Measurements from ENCODE around the gene COL15A1. TPM values are rescaled to one million over a fixed set of nuclear protein-coding genes. Genes with fewer than 3 reads are reported as not detected.

Gene COL15A1
- total and polyA plus RNA-seq, 2 of the 13 experiments (the other 11 are each of a cell fraction or from before 2014, with no cell fraction given): not detected

- peaks cover 0 to 10% of the 10 kb centered on the region in 2 experiments; a peak in 1 of 5 replicates for H3K27me3 ChIP-seq (ENCODE audit: control insufficient read depth in 1 of 2, insufficient read depth in 2 of 2, low read length in 2 of 2)
- TF ChIP-seq ATF7-NPFF (CRISPR knock-in tag; IDR thresholded peaks at IDR 0.05; ENCODE audit: low read depth) (no peak), ZNF460 (CRISPR knock-in tag; IDR thresholded peaks at IDR 0.05; ENCODE audit: borderline replicate concordance) (no peak), ZNF224 (CRISPR knock-in tag; IDR thresholded peaks at IDR 0.05) (no peak), ZNF546 (CRISPR knock-in tag; conservative IDR thresholded peaks at IDR 0.05) (no peak), ZSCAN22 (CRISPR knock-in tag; IDR thresholded peaks at IDR 0.05) (no peak), CEBPG (CRISPR knock-in tag; IDR thresholded peaks at IDR 0.05) (no peak), ZNF790 (CRISPR knock-in tag; IDR thresholded peaks at IDR 0.05; ENCODE audit: borderline replicate concordance) (no peak), DNMT3B (CRISPR knock-in tag; conservative IDR thresholded peaks at IDR 0.05) (no peak), SPEN (CRISPR knock-in tag; IDR thresholded peaks at IDR 0.05; ENCODE audit: low read depth) (no peak), ZNF616 (CRISPR knock-in tag; IDR thresholded peaks at IDR 0.05; ENCODE audit: low read depth) (no peak), MED8 (CRISPR knock-in tag; IDR thresholded peaks at IDR 0.05; ENCODE audit: insufficient replicate concordance) (no peak), ZBTB42 (CRISPR knock-in tag; IDR thresholded peaks at IDR 0.05) (no peak), CCDC6 (CRISPR knock-in tag; IDR thresholded peaks at IDR 0.05) (no peak), EP300 (IDR thresholded peaks at IDR 0.05; ENCODE audit: low read depth in 2 of 2, low read length in 2 of 2) (no peak), EP300 (CRISPR knock-in tag; IDR thresholded peaks at IDR 0.05; ENCODE audit: borderline replicate concordance) (no peak), ZEB1 (IDR thresholded peaks at IDR 0.05; ENCODE audit: insufficient replicate concordance, low read depth) (no peak), PBX3 (CRISPR knock-in tag; IDR thresholded peaks at IDR 0.05; ENCODE audit: borderline replicate concordance) (no peak), ZFX (CRISPR knock-in tag; IDR thresholded peaks at IDR 0.05; ENCODE audit: low read depth) (no peak), RFXAP (CRISPR knock-in tag; IDR thresholded peaks at IDR 0.05; ENCODE audit: borderline replicate concordance) (no peak)
- H4K20me1 ChIP-seq (ENCODE audit: insufficient read depth, low read length): no peaks in the 10 kb centered on the region
- H2AFZ ChIP-seq (ENCODE audit: low read length): no peak overlapping the region
- intact Hi-C loops (cut with micrococcal nuclease; ENCODE audit: unreplicated experiment): no loop called here
- FAIRE-seq (no peak), ATAC-seq (no peak), DNase-seq (ENCODE audit: low spot score) (no peak)
- no peak overlapping the region for H3K4me3 ChIP-seq (replicated peaks in 1 of 3; ENCODE audit: insufficient read depth in 1 of 3, low read depth in 2 of 3, low read length in 3 of 3)
- in situ Hi-C loops (cut with HindIII; ENCODE audit: extremely low pct_ligation_motif_present, low pct_unique_long_range_greater_than_20kb): no loop called here
- ChIA-PET CTCF (ENCODE audit: low intra/inter-chr PET ratio, low total read pairs) (no interaction called here), POLR2A (no interaction called here)
- H3K4me2 ChIP-seq (ENCODE audit: low read depth, low read length): no peak overlapping the region
- BruUV-seq (replicated peaks): no TSS peak
- WGBS (ENCODE audit: low lambda C conversion rate): 10% methylated on average over 2 of the region's 2 CpGs
- no peaks in the 10 kb centered on the region for H3K36me3 ChIP-seq (replicated peaks in 1 of 2; ENCODE audit: control insufficient read depth in 1 of 2, insufficient read depth in 2 of 2, low read length in 2 of 2)
- H3K79me2 ChIP-seq (ENCODE audit: insufficient read depth, low read length): no peaks in the 10 kb centered on the region
- H3K4me1 ChIP-seq (ENCODE audit: insufficient read depth, low read length): no peaks in the 10 kb centered on the region
- no peak overlapping the region for H3K9ac ChIP-seq (ENCODE audit: insufficient read depth, low read depth, low read length)
- H3K27ac ChIP-seq (ENCODE audit: extremely low read length, insufficient read depth, low read length): no peak overlapping the region
- H3K9me3 ChIP-seq (ENCODE audit: low read length): no peaks in the 10 kb centered on the region
These were observed 85.5 kb downstream of the COL15A1 start for GRCh38 chr9:99029083-99029645.
